Measurements from ENCODE around the gene RABGAP1L.

RABGAP1L gene

GRCh38 chr1:174916846-174917245 lies 757.5 kb downstream of the RABGAP1L start:
- WGBS, 2 experiments (ENCODE audit: insufficient coverage in 2 of 2) = no CpG with 5 or more reads among the region's 3 CpGs
- no peaks in the 10 kb centered on the region for H3K36me3 ChIP-seq (ENCODE audit: control insufficient read depth, insufficient read depth, low read length)

GRCh38 chr1:174920093-174920492 lies 760.8 kb downstream of the RABGAP1L start:
- H3K4me3 ChIP-seq (ENCODE audit: extremely low read depth, insufficient read depth, low read length, poor library complexity, severe bottlenecking) = no peak overlapping the region
- WGBS, 2 experiments (ENCODE audit: insufficient coverage in 2 of 2) = 100% methylated on average over 1 of the region's 1 CpG; no CpG with 5 or more reads in 1 of the 2 experiments
- H3K27ac ChIP-seq (ENCODE audit: low read depth, low read length, severe bottlenecking) = no peak overlapping the region
- no peaks in the 10 kb centered on the region for H3K4me1 ChIP-seq (ENCODE audit: control insufficient read depth, insufficient read depth, low read length, poor library complexity, severe bottlenecking)
- H3K9me3 ChIP-seq (ENCODE audit: control insufficient read depth, low read length) = no peaks in the 10 kb centered on the region
- H3K36me3 ChIP-seq (ENCODE audit: control insufficient read depth, insufficient read depth, low read length) = no peaks in the 10 kb centered on the region

More at GRCh38 chr1:174916846-174917245, 757.5 kb downstream of the RABGAP1L start:
- Histone ChIP-seq H3K4me3 (ENCODE audit: extremely low read depth, insufficient read depth, low read length, poor library complexity, severe bottlenecking) (no peak overlapping the region), H3K9me3 (ENCODE audit: control insufficient read depth, low read length) (no peaks in the 10 kb centered on the region), H3K4me1 (ENCODE audit: control insufficient read depth, insufficient read depth, low read length, poor library complexity, severe bottlenecking) (no peaks in the 10 kb centered on the region), H3K27ac (ENCODE audit: low read depth, low read length, severe bottlenecking) (no peak overlapping the region)

DNA sequence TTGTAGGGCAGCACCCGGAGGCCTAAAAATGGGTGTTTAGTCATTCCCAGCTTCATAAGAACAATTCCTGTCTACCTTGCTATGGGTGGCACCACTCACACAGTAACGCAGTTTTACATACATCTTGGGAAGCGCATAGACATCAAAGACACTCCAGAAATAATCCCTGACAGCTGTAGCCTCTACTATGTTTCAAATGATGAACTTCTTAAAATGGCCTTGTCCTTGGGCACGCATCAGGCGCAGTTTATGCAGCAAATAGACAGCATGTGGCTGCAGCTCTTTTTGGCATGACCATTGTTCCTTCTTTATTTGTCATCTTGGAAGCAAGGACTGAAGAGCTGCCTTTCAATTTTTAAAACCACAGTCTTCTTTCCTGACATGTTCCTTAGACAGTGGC lies 762.8 kb downstream of the RABGAP1L start:
- Histone ChIP-seq H3K4me1 (ENCODE audit: control insufficient read depth, insufficient read depth, low read length, poor library complexity, severe bottlenecking) (no peaks in the 10 kb centered on the region), H3K9me3 (ENCODE audit: control insufficient read depth, low read length) (no peaks in the 10 kb centered on the region), H3K36me3 (ENCODE audit: control insufficient read depth, insufficient read depth, low read length) (no peaks in the 10 kb centered on the region), H3K27ac (ENCODE audit: low read depth, low read length, severe bottlenecking) (no peak overlapping the region), H3K4me3 (ENCODE audit: extremely low read depth, insufficient read depth, low read length, poor library complexity, severe bottlenecking) (no peak overlapping the region)
- WGBS, 2 experiments (ENCODE audit: insufficient coverage in 2 of 2) = 94 to 96% methylated on average over 4 to 5 of the region's 5 CpGs

GRCh38 chr1:174923820-174924219 lies 764.5 kb downstream of the RABGAP1L start:
- no peaks in the 10 kb centered on the region for H3K9me3 ChIP-seq (ENCODE audit: control insufficient read depth, low read length)
- WGBS, 2 experiments (ENCODE audit: insufficient coverage in 2 of 2) = 100% methylated on average over 1 to 2 of the region's 5 CpGs
- no peak overlapping the region for H3K27ac ChIP-seq (ENCODE audit: low read depth, low read length, severe bottlenecking)
- H3K36me3 ChIP-seq (ENCODE audit: control insufficient read depth, insufficient read depth, low read length) = no peaks in the 10 kb centered on the region
- no peaks in the 10 kb centered on the region for H3K4me1 ChIP-seq (ENCODE audit: control insufficient read depth, insufficient read depth, low read length, poor library complexity, severe bottlenecking)
- H3K4me3 ChIP-seq (ENCODE audit: extremely low read depth, insufficient read depth, low read length, poor library complexity, severe bottlenecking) = no peak overlapping the region

GRCh38 chr1:174928541-174928940 lies 769.2 kb downstream of the RABGAP1L start:
- no peaks in the 10 kb centered on the region for H3K9me3 ChIP-seq (ENCODE audit: control insufficient read depth, low read length)
- H3K36me3 ChIP-seq (ENCODE audit: control insufficient read depth, insufficient read depth, low read length) = no peaks in the 10 kb centered on the region
- no peaks in the 10 kb centered on the region for H3K4me1 ChIP-seq (ENCODE audit: control insufficient read depth, insufficient read depth, low read length, poor library complexity, severe bottlenecking)
- WGBS, 2 experiments (ENCODE audit: insufficient coverage in 2 of 2) = 100% methylated on average over 1 of the region's 1 CpG; no CpG with 5 or more reads in 1 of the 2 experiments
- H3K4me3 ChIP-seq (ENCODE audit: extremely low read depth, insufficient read depth, low read length, poor library complexity, severe bottlenecking) = no peak overlapping the region
- no peak overlapping the region for H3K27ac ChIP-seq (ENCODE audit: low read depth, low read length, severe bottlenecking)

- Histone ChIP-seq H3K9me3 (ENCODE audit: control insufficient read depth, low read length) (no peaks in the 10 kb centered on the region), H3K36me3 (ENCODE audit: control insufficient read depth, insufficient read depth, low read length) (no peaks in the 10 kb centered on the region), H3K27ac (ENCODE audit: low read depth, low read length, severe bottlenecking) (no peak overlapping the region), H3K4me1 (ENCODE audit: control insufficient read depth, insufficient read depth, low read length, poor library complexity, severe bottlenecking) (no peaks in the 10 kb centered on the region), H3K4me3 (ENCODE audit: extremely low read depth, insufficient read depth, low read length, poor library complexity, severe bottlenecking) (no peak overlapping the region)
- no CpG with 5 or more reads among the region's 1 CpG for WGBS, 2 experiments (ENCODE audit: insufficient coverage in 2 of 2)
Observed at GRCh38 chr1:174931214-174931613, 771.9 kb downstream of the RABGAP1L start.

GRCh38 chr1:174932587-174932986 lies 773.3 kb downstream of the RABGAP1L start:
- H3K9me3 ChIP-seq (ENCODE audit: control insufficient read depth, low read length) = no peaks in the 10 kb centered on the region
- no peak overlapping the region for H3K27ac ChIP-seq (ENCODE audit: low read depth, low read length, severe bottlenecking)
- 100% methylated on average over 1 of the region's 2 CpGs for WGBS, 2 experiments (ENCODE audit: insufficient coverage in 2 of 2)
- no peaks in the 10 kb centered on the region for H3K36me3 ChIP-seq (ENCODE audit: control insufficient read depth, insufficient read depth, low read length)
- no peak overlapping the region for H3K4me3 ChIP-seq (ENCODE audit: extremely low read depth, insufficient read depth, low read length, poor library complexity, severe bottlenecking)
- no peaks in the 10 kb centered on the region for H3K4me1 ChIP-seq (ENCODE audit: control insufficient read depth, insufficient read depth, low read length, poor library complexity, severe bottlenecking)

DNA sequence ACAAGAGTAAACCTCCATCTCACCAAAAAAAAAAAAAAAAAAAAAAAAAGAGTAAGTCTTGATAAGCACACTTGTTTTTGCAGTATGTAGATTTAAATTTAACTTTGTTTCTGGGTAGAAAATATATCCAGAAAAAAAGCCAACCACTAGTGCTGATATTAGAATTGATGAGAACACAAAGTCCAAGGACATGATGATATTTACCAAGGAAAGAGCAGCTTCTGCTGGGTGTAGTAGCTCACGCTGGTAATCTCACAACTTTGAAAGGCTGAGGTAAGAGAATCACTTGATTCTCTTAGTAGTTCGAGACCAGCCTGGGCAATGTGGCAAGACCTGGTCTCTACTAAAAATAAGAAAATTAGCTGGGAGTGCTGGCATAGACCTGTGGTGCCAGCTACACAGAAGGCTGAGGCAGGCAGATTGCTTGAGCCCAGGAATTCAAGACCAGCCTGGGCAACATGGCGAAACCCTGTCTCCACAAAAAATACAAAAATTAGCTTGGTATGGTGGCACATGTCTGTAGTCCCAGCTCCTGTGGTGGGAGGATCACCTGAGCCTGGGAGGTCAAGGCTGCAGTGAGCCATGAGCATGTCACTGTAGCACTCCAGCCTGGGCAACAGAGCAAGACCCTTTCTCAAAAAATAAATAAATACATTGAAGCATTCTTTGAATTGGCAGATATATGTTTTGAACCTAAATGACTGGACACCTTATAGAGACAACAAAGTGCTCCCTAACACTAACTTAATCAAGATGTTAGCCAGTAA lies 776.8 kb downstream of the RABGAP1L start:
- Histone ChIP-seq H3K36me3 (ENCODE audit: control insufficient read depth, insufficient read depth, low read length) (no peaks in the 10 kb centered on the region), H3K27ac (ENCODE audit: low read depth, low read length, severe bottlenecking) (no peak overlapping the region), H3K9me3 (ENCODE audit: control insufficient read depth, low read length) (no peaks in the 10 kb centered on the region), H3K4me1 (ENCODE audit: control insufficient read depth, insufficient read depth, low read length, poor library complexity, severe bottlenecking) (peaks cover 5% of the 10 kb centered on the region), H3K4me3 (ENCODE audit: extremely low read depth, insufficient read depth, low read length, poor library complexity, severe bottlenecking) (no peak overlapping the region)
- 76 to 88% methylated on average over 2 of the region's 3 CpGs for WGBS, 2 experiments (ENCODE audit: insufficient coverage in 2 of 2)

DNA sequence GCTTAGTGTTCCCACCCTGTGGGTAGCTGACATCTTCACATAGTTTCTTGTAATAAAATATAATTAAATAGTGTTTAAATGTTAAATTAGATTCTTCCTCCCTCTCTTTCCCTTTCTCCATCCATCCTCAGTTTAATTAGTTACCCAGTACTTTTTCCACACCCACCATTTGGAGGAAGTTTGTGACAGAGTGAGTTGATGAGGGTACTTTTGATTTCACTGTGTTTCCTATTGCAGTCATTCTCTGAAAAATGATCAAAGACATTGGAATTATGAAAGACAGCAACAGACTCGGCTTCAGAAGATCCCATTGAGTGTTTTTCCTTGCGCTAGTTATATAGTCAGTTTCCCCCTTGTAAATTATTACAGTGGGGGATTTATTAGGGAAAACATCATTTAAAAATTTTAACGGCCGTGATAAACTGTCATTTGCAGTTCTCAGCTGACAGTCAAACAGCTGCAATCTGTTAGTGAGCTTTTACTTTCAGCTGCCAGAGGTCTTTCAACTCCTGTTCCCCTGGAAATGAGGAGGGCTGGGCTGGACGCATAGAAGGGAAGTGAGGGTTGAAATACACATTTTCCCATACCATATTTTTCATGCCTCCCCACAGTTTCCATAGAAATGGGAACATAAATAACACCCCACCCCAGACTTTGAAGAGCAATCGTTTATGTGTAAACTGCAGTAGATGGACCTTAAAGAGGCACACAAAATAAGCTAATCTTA lies 779.1 kb downstream of the RABGAP1L start:
- Histone ChIP-seq H3K9me3 (ENCODE audit: control insufficient read depth, low read length) (no peaks in the 10 kb centered on the region), H3K4me1 (ENCODE audit: control insufficient read depth, insufficient read depth, low read length, poor library complexity, severe bottlenecking) (peaks cover 5% of the 10 kb centered on the region), H3K27ac (ENCODE audit: low read depth, low read length, severe bottlenecking) (no peak overlapping the region), H3K36me3 (ENCODE audit: control insufficient read depth, insufficient read depth, low read length) (no peaks in the 10 kb centered on the region), H3K4me3 (ENCODE audit: extremely low read depth, insufficient read depth, low read length, poor library complexity, severe bottlenecking) (no peak overlapping the region)
- 92 to 100% methylated on average over 2 to 4 of the region's 6 CpGs for WGBS, 2 experiments (ENCODE audit: insufficient coverage in 2 of 2)

DNA sequence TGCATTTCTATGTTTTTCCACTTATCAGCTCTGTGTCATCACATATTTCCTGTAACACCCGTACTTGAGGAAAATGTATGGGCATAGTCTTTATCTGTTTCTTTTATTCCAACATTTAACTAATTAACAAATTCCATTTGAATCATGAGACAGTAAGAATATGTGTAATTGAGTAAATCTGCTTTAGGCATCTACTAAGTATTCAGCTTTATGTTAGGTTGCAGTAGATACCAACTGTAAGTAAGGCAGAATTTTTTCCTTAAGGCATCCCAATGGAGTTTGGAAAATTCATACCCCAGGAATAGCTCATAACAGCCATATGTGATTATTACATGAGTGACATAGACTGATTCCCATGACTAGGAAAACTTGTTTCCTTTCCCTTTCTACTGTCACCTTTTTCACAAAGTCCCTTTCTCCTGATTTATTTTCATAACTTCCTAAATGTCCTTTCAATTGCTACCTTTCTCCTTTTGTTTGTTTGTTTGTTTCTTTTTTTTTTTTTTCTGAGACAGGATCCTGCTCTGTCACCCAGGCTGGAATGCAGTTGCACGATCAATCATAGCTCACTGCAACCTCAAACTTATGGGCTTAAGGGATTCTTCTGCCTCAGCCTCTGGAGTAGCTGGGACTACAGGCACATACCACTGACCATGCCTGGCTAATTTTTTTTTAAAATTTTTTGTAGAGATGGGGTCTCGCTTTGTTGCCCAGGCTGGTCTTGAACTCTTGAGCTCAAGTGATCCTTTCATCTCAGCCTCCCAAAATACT lies 780.6 kb downstream of the RABGAP1L start:
- H3K4me1 ChIP-seq (ENCODE audit: control insufficient read depth, insufficient read depth, low read length, poor library complexity, severe bottlenecking) = peaks cover 5% of the 10 kb centered on the region
- no peaks in the 10 kb centered on the region for H3K9me3 ChIP-seq (ENCODE audit: control insufficient read depth, low read length)
- WGBS, 2 experiments (ENCODE audit: insufficient coverage in 2 of 2) = 86% methylated on average over 1 of the region's 3 CpGs; no CpG with 5 or more reads in 1 of the 2 experiments
- no peaks in the 10 kb centered on the region for H3K36me3 ChIP-seq (ENCODE audit: control insufficient read depth, insufficient read depth, low read length)
- no peak overlapping the region for H3K4me3 ChIP-seq (ENCODE audit: extremely low read depth, insufficient read depth, low read length, poor library complexity, severe bottlenecking)
- H3K27ac ChIP-seq (ENCODE audit: low read depth, low read length, severe bottlenecking) = no peak overlapping the region
